OCI-LY7 (cell line): Measurements from ENCODE around the gene SLC45A1.

Experiments used
- EZH2phosphoT487 ChIP-seq: fragments of 200-600 bp; sonication (generic); IDR thresholded peaks from 2 replicates; pipeline ENCODE4 v1.6.1; 2018; ENCODE audit warnings: low read depth, borderline replicate concordance, mild to moderate bottlenecking, mixed run types, antibody characterized with exemption, low read length, moderate library complexity, mixed read lengths
- TF ChIP-seq, protein P1 (sequence below): fragments of 200-600 bp; sonication (generic); conservative IDR thresholded peaks from 2 replicates; pipeline ENCODE4 v1.5.1; 2014; ENCODE audit warnings: mild to moderate bottlenecking, antibody characterized with exemption, low read length, moderate library complexity, mixed read lengths

DNA sequence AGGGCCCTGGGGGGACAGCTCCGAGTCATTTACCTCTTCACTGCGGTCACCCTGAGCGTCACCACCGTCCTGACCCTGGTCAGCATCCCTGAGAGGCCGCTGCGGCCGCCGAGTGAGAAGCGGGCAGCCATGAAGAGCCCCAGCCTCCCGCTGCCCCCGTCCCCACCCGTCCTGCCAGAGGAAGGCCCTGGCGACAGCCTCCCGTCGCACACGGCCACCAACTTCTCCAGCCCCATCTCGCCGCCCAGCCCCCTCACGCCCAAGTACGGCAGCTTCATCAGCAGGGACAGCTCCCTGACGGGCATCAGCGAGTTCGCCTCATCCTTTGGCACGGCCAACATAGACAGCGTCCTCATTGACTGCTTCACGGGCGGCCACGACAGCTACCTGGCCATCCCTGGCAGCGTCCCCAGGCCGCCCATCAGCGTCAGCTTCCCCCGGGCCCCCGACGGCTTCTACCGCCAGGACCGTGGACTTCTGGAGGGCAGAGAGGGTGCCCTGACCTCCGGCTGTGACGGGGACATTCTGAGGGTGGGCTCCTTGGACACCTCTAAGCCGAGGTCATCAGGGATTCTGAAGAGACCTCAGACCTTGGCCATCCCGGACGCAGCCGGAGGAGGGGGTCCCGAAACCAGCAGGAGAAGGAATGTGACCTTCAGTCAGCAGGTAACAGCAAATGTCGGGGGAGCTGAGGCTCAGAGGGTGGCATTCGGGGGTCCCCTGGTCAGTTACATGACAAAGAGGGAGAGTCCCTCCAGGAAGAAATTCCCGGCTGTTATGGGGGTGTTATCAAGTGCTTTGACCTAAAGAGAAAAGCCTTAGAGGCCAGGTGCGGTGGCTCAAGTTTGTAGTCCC lies 12.6 kb downstream of the SLC45A1 start:
- TF ChIP-seq, protein P1, sequence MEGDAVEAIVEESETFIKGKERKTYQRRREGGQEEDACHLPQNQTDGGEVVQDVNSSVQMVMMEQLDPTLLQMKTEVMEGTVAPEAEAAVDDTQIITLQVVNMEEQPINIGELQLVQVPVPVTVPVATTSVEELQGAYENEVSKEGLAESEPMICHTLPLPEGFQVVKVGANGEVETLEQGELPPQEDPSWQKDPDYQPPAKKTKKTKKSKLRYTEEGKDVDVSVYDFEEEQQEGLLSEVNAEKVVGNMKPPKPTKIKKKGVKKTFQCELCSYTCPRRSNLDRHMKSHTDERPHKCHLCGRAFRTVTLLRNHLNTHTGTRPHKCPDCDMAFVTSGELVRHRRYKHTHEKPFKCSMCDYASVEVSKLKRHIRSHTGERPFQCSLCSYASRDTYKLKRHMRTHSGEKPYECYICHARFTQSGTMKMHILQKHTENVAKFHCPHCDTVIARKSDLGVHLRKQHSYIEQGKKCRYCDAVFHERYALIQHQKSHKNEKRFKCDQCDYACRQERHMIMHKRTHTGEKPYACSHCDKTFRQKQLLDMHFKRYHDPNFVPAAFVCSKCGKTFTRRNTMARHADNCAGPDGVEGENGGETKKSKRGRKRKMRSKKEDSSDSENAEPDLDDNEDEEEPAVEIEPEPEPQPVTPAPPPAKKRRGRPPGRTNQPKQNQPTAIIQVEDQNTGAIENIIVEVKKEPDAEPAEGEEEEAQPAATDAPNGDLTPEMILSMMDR, result no peak
- TF ChIP-seq EZH2phosphoT487, result no peak
